D721Med (cell line): ENCODE measurements around the gene SRSF5.

Experiments
- DNase-seq: peaks from one replicate; pipeline ENCODE4 v3.0.0; 2011; ENCODE audit warnings: low spot score; ENCODE audit not compliant: insufficient read length
- FAIRE-seq: peaks from 2 replicates; lab custom pipeline; 2011; peaks lifted over from hg19 to GRCh38; lab: Jason Lieb, UNC
- TF ChIP-seq, protein P1 (sequence below): IDR thresholded peaks from 2 replicates; pipeline ENCODE4 v1.5.1; 2012; ENCODE audit warnings: mild to moderate bottlenecking, control low read depth; ENCODE audit not compliant: insufficient read depth; ENCODE audit errors: missing control alignments

The SRSF5 gene

DNA sequence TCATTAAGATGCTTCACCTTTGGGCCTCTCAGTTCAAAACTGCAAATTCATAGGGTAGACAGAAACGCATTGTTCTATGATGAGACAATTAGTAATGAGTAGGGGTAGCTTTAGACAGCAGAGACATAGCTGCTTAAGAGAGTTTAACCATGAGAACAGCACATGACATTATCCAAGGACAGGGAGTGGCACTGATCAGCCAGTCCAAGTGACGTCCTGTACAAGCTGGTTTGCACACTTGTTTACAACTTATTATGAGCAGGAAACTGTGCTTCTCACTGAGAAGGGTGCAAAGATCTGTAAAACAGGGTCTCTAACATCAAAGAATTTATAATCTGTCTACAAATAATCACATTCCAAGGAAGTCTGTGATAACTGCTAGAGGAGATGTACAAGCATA lies 11.2 kb upstream of the SRSF5 start:
- TF ChIP-seq, protein P1, sequence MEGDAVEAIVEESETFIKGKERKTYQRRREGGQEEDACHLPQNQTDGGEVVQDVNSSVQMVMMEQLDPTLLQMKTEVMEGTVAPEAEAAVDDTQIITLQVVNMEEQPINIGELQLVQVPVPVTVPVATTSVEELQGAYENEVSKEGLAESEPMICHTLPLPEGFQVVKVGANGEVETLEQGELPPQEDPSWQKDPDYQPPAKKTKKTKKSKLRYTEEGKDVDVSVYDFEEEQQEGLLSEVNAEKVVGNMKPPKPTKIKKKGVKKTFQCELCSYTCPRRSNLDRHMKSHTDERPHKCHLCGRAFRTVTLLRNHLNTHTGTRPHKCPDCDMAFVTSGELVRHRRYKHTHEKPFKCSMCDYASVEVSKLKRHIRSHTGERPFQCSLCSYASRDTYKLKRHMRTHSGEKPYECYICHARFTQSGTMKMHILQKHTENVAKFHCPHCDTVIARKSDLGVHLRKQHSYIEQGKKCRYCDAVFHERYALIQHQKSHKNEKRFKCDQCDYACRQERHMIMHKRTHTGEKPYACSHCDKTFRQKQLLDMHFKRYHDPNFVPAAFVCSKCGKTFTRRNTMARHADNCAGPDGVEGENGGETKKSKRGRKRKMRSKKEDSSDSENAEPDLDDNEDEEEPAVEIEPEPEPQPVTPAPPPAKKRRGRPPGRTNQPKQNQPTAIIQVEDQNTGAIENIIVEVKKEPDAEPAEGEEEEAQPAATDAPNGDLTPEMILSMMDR = no peak
- DNase-seq (no peak), FAIRE-seq (no peak)

DNA sequence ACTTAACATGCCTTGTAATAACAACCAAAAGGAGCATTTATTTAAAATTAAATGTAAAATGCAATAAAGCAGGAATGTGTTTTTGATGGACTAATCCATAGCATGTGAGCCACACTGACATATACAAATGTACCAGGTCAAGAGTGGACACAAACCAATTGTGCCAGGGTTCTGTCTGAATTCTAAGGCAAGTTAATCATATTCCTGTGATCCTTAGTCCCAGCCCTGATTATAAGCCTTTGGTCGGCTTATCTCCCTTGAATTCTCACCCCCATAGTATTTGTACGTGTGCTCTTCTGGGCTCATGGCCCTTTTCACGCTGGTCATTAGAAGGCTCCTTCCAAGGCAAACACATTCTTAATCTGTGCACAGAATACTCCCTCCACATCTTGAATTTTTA lies 10.6 kb upstream of the SRSF5 start:
- FAIRE-seq = no peak
- TF ChIP-seq, protein P1 = no peak

DNA sequence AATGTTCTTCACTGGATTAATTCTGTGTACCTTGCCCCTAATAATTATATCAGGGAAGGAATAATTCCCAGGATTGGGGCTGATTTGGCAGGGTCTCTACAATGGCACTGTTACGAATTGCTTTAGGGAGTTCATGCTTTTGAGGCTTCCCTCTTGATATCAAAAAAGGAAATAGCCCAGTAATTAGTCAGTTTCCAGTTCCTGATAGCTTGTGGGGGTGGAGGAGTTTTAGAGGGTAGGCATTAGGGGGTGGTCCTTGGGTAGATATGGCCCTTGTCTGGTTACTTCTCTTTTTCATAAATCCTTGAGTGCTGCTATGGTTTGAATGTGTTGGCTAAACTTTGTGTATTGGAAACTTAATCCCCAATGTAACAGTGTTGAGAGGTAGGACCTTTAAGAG lies 6.1 kb upstream of the SRSF5 start:
- TF ChIP-seq, protein P1 = no peak
- FAIRE-seq = no peak
- no peak for DNase-seq

More for the DNA sequence above, 10.6 kb upstream of the SRSF5 start:
- no peak for DNase-seq

DNA sequence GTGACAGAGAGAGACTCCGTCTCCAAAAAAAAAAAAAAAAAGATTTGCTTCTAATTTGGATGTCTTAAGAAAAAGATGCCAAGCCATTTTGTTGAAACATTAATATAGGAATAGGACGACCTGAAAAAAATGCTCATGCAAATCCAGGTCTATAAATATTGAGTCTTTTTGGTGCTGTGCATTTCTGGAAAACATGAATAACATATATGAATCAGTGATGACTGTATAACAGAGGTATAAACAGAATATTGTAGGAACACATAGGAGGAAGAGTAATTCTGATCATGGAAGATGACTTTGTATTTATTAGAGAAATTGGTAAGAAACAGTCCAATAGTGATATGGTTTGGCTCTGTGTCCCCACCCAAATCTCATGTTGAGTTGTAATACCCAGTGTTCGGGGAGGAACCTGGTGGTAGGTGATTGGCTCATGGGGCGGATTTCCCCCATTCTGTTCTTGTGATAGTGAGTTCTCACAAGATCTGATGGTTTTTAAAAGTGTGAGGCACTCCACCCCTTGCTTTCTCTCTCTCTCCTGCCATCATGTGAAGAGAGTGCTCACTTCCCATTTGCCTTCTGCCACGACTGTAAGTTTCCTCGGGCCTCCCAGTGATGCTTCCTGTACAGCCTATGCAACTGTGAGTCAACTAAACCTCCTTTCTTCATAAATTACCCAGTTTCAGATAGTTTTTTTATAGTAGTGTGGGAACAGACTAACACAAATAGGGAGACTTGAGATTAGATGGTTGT lies 3.0 kb upstream of the SRSF5 start:
- TF ChIP-seq, protein P1 = no peak
- DNase-seq = no peak
- no peak for FAIRE-seq

DNA sequence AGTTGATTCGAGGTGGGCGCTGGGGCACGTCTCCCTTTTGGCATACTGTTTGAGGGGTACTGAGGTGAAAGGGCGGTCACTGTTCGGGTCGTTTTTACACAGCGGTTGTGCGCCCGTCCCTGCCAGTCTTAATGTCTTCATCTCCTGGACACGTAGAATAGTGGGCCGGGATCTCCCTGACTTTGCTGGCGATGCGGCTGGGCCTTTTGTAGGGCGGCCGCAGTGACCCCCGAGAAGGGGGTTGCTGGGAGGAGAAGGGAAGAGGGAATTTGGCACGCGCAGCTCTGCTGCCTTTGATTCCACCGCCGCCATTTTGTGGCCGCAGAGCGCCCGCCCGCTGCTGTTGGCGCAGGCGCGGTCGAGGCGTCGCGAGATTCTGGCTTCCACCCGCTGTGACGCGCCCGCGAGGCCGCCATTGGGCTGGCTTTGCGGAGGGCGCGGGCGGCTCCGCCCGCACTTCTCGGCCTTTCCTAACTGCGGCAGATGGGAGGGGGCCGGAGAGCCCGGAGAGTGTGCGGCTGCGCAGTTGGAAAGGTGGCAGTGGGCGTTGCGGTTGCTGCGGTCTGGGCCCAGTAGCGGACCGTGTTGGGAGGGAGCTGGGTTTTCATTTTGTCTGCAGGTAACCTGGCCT lies 542 bp downstream of the SRSF5 start:
- TF ChIP-seq, protein P1 = no peak
- FAIRE-seq (no peak), DNase-seq (peak; percentile 55)

DNA sequence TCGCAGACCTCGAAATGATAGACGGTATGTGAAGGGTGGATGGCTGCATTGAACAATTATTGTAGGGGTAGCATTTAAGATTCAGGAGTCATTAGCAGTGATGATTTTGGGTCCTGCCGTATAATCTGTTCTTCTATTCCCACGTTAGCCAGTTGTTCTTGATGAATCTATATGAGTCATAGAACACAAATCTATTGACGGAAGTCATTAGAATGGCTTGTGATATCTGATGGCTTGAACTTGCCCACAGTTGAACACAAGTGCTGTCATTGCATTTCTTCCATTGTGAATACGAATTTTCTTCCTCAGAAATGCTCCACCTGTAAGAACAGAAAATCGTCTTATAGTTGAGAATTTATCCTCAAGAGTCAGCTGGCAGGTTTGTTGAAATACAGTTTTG lies 1.9 kb downstream of the SRSF5 start:
- FAIRE-seq (peak; percentile 56), DNase-seq (no peak)
- TF ChIP-seq, protein P1 = no peak

DNA sequence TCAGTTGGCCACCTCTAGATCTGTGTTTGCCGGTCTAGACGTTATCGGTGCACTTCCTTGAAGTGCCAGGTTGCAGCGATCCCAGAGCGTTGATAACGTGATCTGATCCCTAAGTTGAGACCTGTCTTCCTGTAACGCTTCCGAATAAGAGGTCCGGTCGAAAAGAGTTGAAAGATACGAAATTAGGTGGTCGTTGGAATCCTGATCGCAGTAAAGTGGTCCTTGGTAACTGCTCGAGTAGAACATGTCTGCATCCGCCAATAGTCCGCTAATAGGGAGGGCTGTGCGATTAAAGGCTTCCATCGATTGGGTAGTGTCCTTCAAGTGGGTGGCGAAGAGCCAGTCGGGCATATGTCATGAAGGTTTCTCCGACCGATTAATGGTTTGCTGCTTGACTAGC lies 2.7 kb downstream of the SRSF5 start:
- TF ChIP-seq, protein P1 = no peak
- FAIRE-seq = no peak
- no peak for DNase-seq
